Neural cell (in vitro differentiated cells): Measurements from ENCODE around the gene RNASEH1. TPM values are rescaled to one million over a fixed set of nuclear protein-coding genes. Genes with fewer than 3 reads are reported as not detected.

Source experiments
- H2AFZ ChIP-seq: fragments of 200-600, 300-800 bp; sonication (generic), shearing (Covaris generic); 2 replicates; pipeline ENCODE4 v1.6.0; 2014; ENCODE audit warnings: low read depth, mild to moderate bottlenecking, antibody characterized with exemption, low read length, moderate library complexity
- H3F3A ChIP-seq: fragments of 200-600 bp; shearing (Covaris generic); 2 replicates; pipeline ENCODE4 v1.6.1; 2016; ENCODE audit warnings: mild to moderate bottlenecking, moderate library complexity, mixed read lengths, antibody characterized with exemption, low read length; ENCODE audit not compliant: insufficient read depth, poor library complexity, severe bottlenecking
- H3K27ac ChIP-seq: fragments of 200-600, 300-800 bp; sonication (generic), shearing (Covaris generic); 2 replicates; pipeline ENCODE4 v1.5.1; 2014; ENCODE audit warnings: mild to moderate bottlenecking, low read length, moderate library complexity
- H3K27me3 ChIP-seq: fragments of 300-800, 200-600 bp; sonication (generic), shearing (Covaris generic); 2 replicates; pipeline ENCODE4 v1.6.0; 2014; ENCODE audit warnings: mild to moderate bottlenecking, low read depth, low read length, moderate library complexity; ENCODE audit not compliant: insufficient read depth
- H3K36me3 ChIP-seq: fragments of 300-800, 200-600 bp; sonication (generic), shearing (Covaris generic); 2 replicates; pipeline ENCODE4 v1.5.1; 2014; ENCODE audit warnings: mild to moderate bottlenecking, antibody characterized with exemption, low read length, moderate library complexity; ENCODE audit not compliant: insufficient read depth
- H3K4me2 ChIP-seq: fragments of 300-800, 200-600 bp; sonication (generic), shearing (Covaris generic); 2 replicates; pipeline ENCODE4 v1.6.0; 2014; ENCODE audit warnings: mild to moderate bottlenecking, low read length
- H3K4me3 ChIP-seq: fragments of 300-800, 200-600 bp; sonication (generic), shearing (Covaris generic); 2 replicates; pipeline ENCODE4 v1.5.1; 2014; ENCODE audit warnings: mild to moderate bottlenecking, low read length, moderate library complexity
- H3K79me2 ChIP-seq: fragments of 200-600 bp; shearing (Covaris generic); replicated peaks from 2 replicates; pipeline ENCODE4 v1.6.0; 2014; ENCODE audit warnings: mild to moderate bottlenecking, low read length, moderate library complexity; ENCODE audit not compliant: insufficient read depth
- H3K9ac ChIP-seq: fragments of 300-800, 200-600 bp; sonication (generic), shearing (Covaris generic); 2 replicates; pipeline ENCODE4 v1.6.1; 2016; ENCODE audit warnings: mild to moderate bottlenecking, low read length, mixed read lengths
- H3K9me2 ChIP-seq: fragments of 200-600 bp; shearing (Covaris generic); 2 replicates; pipeline ENCODE4 v1.6.1; 2016; ENCODE audit warnings: mild to moderate bottlenecking, low read length, mixed read lengths; ENCODE audit not compliant: insufficient read depth
- H3K9me3 ChIP-seq: fragments of 200-600, 300-800 bp; sonication (generic), shearing (Covaris generic); 2 replicates; pipeline ENCODE4 v1.6.1; 2016; ENCODE audit warnings: mild to moderate bottlenecking, mixed run types, low read length, moderate library complexity, mixed read lengths
- H4K20me1 ChIP-seq: fragments of 200-600 bp; shearing (Covaris generic); 2 replicates; pipeline ENCODE4 v1.6.1; 2016; ENCODE audit warnings: mild to moderate bottlenecking, mixed run types; ENCODE audit not compliant: insufficient read depth
- CTCF ChIP-seq: fragments of 450-650 bp; IDR thresholded peaks from 2 replicates; pipeline ENCODE4 v1.5.1; 2014; ENCODE audit warnings: antibody characterized with exemption, mild to moderate bottlenecking, moderate library complexity; ENCODE audit not compliant: poor library complexity, severe bottlenecking
- EP300 ChIP-seq: fragments of 450-650 bp; conservative IDR thresholded peaks from 2 replicates; pipeline ENCODE4 v1.6.1; 2014; ENCODE audit warnings: antibody characterized with exemption, mild to moderate bottlenecking, moderate library complexity; ENCODE audit not compliant: poor library complexity, severe bottlenecking
- EZH2 ChIP-seq: fragments of 200-600, 300-800 bp; shearing (Covaris generic), sonication (generic); IDR thresholded peaks from 2 replicates; pipeline ENCODE4 v1.6.1; 2014; ENCODE audit warnings: antibody characterized with exemption, low read length, borderline replicate concordance, mild to moderate bottlenecking; ENCODE audit not compliant: insufficient read depth, poor library complexity, severe bottlenecking
- MXI1 ChIP-seq: fragments of 450-650 bp; conservative IDR thresholded peaks from 2 replicates; pipeline ENCODE4 v1.6.1; 2014; ENCODE audit warnings: antibody characterized with exemption, mild to moderate bottlenecking; ENCODE audit not compliant: poor library complexity, severe bottlenecking
- POLR2AphosphoS5 ChIP-seq: IDR thresholded peaks from 2 replicates; pipeline ENCODE4 v1.6.1; 2012
- RAD21 ChIP-seq: fragments of 450-650 bp; conservative IDR thresholded peaks from 2 replicates; pipeline ENCODE4 v1.6.1; 2014; ENCODE audit warnings: antibody characterized with exemption, mild to moderate bottlenecking, moderate library complexity
- REST ChIP-seq: IDR thresholded peaks from 2 replicates; pipeline ENCODE4 v1.6.1; 2012; ENCODE audit warnings: borderline replicate concordance
- SMC3 ChIP-seq: fragments of 450-650 bp; conservative IDR thresholded peaks from 2 replicates; pipeline ENCODE4 v1.6.1; 2014; ENCODE audit warnings: antibody characterized with exemption, mild to moderate bottlenecking, moderate library complexity; ENCODE audit not compliant: poor library complexity
- TAF1 ChIP-seq: IDR thresholded peaks from 2 replicates; pipeline ENCODE4 v1.6.1; 2012; ENCODE audit warnings: low read depth
- polyA plus RNA-seq: library from polyadenylated mRNA; depleted of rRNA; stranded (reverse); fragments of >200 nt; gene quantifications from 2 replicates; pipeline ENCODE4 v1.2.3, GENCODE V29; 2014

Gene RNASEH1
- polyA plus RNA-seq, 1 donor from 2014 or later = 23.4 TPM

GRCh38 chr2:3545788-3546478 is 12.2 kb downstream of the RNASEH1 start:
- H3K79me2 ChIP-seq = no peaks in the 10 kb centered on the region
- H3K9me3 ChIP-seq = no peaks in the 10 kb centered on the region
- H3F3A ChIP-seq = no peaks in the 10 kb centered on the region
- H3K4me3 ChIP-seq = no peak overlapping the region
- H3K9me2 ChIP-seq = no peaks in the 10 kb centered on the region
- peaks cover 10% of the 10 kb centered on the region for H3K36me3 ChIP-seq
- H3K4me2 ChIP-seq = no peak overlapping the region
- H4K20me1 ChIP-seq = no peaks in the 10 kb centered on the region
- H3K9ac ChIP-seq = no peak overlapping the region
- no peak overlapping the region for H3K27ac ChIP-seq
- H3K27me3 ChIP-seq = no peaks in the 10 kb centered on the region
- H2AFZ ChIP-seq = no peak overlapping the region
- no peak for TF ChIP-seq MXI1
- no peak for TF ChIP-seq RAD21
- no peak for TF ChIP-seq REST
- no peak for TF ChIP-seq EP300
- no peak for TF ChIP-seq POLR2AphosphoS5
- TF ChIP-seq EZH2 = no peak
- TF ChIP-seq CTCF = no peak
- TF ChIP-seq TAF1 = no peak
- no peak for TF ChIP-seq SMC3

- Histone ChIP-seq H3F3A (no peaks in the 10 kb centered on the region), H3K27ac (no peak overlapping the region), H3K9me2 (no peaks in the 10 kb centered on the region), H4K20me1 (no peaks in the 10 kb centered on the region), H3K36me3 (peaks cover 4% of the 10 kb centered on the region), H3K9ac (no peak overlapping the region), H2AFZ (no peak overlapping the region), H3K4me2 (no peak overlapping the region), H3K4me3 (no peak overlapping the region), H3K9me3 (no peaks in the 10 kb centered on the region), H3K27me3 (no peaks in the 10 kb centered on the region), H3K79me2 (no peaks in the 10 kb centered on the region)
- TF ChIP-seq CTCF (no peak), RAD21 (no peak), TAF1 (no peak), POLR2AphosphoS5 (no peak), SMC3 (no peak)
Measured at GRCh38 chr2:3543023-3543683, 15.0 kb downstream of the RNASEH1 start.
